Measurements from ENCODE around the gene SCN2A. TPM values are rescaled to one million over a fixed set of nuclear protein-coding genes. Genes with fewer than 3 reads are reported as not detected.

Gene SCN2A
- polyA plus RNA-seq, 1 donor (not counting 4 experiments of a cell fraction or from before 2014, with no cell fraction given), result 1.0 TPM

DNA sequence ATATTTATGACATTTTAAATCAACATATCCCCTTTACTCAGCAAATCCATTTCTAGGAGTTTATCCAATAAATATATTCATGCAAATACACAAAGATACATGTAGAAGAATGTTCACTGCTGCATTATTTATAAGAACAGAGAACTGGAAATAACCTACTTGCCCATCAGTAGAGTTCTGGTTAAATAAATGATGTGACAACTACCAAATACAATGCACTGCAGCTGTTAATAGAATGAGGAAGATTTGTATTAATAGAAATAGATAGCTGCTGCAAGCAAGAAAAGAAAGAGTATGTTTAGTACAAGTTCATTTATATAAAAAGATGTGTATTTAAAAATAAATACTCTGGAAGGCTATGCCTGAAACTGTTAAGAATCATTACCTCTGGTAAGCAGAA lies 181.0 kb downstream of the SCN2A start:
- no peaks in the 10 kb centered on the region for H3K4me1 ChIP-seq (ENCODE audit: control insufficient read depth, extremely low read depth, insufficient read depth, low read length)
- H3K27me3 ChIP-seq (ENCODE audit: control insufficient read depth, extremely low read depth, insufficient read depth, low read length), result no peaks in the 10 kb centered on the region
- no peak overlapping the region for H3K27ac ChIP-seq (ENCODE audit: control insufficient read depth, insufficient read depth, low read length)
- no peaks in the 10 kb centered on the region for H3K36me3 ChIP-seq (ENCODE audit: control insufficient read depth in 2 of 2, extremely low read depth in 1 of 2, insufficient read depth in 2 of 2, low read length in 2 of 2)
- H3K79me2 ChIP-seq (ENCODE audit: control insufficient read depth, insufficient read depth, low read length), result no peaks in the 10 kb centered on the region
- no peaks in the 10 kb centered on the region for H3K9me3 ChIP-seq (ENCODE audit: control insufficient read depth, low read depth, low read length)
- no peaks in the 10 kb centered on the region for H4K20me1 ChIP-seq (ENCODE audit: control insufficient read depth, extremely low read depth, insufficient read depth, low read length)
- dilution Hi-C loops (cut with MboI; ENCODE audit: extremely low pct_ligation_motif_present, low sequenced_read_pairs), result loop anchor here (25.0 kb wide), 1 partner anchor 267 kb away; no protein-coding TSS in a partner anchor
- no peak for DNase-seq (ENCODE audit: low read depth, low spot score)
- no peaks in the 10 kb centered on the region for H3K9me1 ChIP-seq (ENCODE audit: control insufficient read depth, extremely low read depth, insufficient read depth, low read length)
- FAIRE-seq, result no peak
- H3K9ac ChIP-seq (ENCODE audit: control insufficient read depth, extremely low read depth, insufficient read depth, low read length), result no peak overlapping the region
- no peak overlapping the region for H2AFZ ChIP-seq (ENCODE audit: control insufficient read depth, low read length)
- no peak overlapping the region for H3K4me3 ChIP-seq (ENCODE audit: control insufficient read depth in 2 of 3, extremely low read depth in 1 of 3, insufficient read depth in 2 of 3, low read depth in 1 of 3, low read length in 3 of 3)
- H3K4me2 ChIP-seq (ENCODE audit: control insufficient read depth, extremely low read depth, insufficient read depth, low read depth, low read length), result no peak overlapping the region
- no peak for TF ChIP-seq EZH2 (IDR thresholded peaks at IDR 0.05; ENCODE audit: low read length)
- TF ChIP-seq, protein P1, sequence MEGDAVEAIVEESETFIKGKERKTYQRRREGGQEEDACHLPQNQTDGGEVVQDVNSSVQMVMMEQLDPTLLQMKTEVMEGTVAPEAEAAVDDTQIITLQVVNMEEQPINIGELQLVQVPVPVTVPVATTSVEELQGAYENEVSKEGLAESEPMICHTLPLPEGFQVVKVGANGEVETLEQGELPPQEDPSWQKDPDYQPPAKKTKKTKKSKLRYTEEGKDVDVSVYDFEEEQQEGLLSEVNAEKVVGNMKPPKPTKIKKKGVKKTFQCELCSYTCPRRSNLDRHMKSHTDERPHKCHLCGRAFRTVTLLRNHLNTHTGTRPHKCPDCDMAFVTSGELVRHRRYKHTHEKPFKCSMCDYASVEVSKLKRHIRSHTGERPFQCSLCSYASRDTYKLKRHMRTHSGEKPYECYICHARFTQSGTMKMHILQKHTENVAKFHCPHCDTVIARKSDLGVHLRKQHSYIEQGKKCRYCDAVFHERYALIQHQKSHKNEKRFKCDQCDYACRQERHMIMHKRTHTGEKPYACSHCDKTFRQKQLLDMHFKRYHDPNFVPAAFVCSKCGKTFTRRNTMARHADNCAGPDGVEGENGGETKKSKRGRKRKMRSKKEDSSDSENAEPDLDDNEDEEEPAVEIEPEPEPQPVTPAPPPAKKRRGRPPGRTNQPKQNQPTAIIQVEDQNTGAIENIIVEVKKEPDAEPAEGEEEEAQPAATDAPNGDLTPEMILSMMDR (optimal IDR thresholded peaks at IDR 0.05 in 1 of 3, IDR thresholded peaks at IDR 0.05 in 1 of 3, conservative IDR thresholded peaks at IDR 0.05 in 1 of 3; ENCODE audit: extremely low read depth in 1 of 3, insufficient read depth in 2 of 3, low read length in 3 of 3), result no peak

DNA sequence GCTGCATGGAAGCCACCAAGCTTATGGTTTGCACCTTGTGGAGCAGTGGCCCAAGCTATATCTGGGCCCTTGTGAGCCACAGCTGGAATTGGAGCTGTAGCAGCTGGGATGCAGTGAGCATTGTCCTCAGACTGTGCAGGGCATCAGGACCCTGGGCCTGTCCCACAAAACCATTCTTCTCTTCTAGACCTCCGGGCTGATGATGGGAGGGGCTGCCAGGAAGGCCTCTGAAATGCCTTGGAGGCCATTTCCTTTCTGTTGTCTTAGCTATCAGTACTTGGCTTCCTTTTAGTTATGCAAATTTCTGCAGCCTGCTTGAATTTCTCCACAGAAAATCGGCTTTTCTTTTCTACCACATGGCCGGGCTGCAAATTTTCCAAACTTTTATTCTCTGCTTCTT lies 183.9 kb downstream of the SCN2A start:
- Histone ChIP-seq H3K9ac (ENCODE audit: control insufficient read depth, extremely low read depth, insufficient read depth, low read length) (no peak overlapping the region), H4K20me1 (ENCODE audit: control insufficient read depth, extremely low read depth, insufficient read depth, low read length) (no peaks in the 10 kb centered on the region), H3K79me2 (ENCODE audit: control insufficient read depth, insufficient read depth, low read length) (no peaks in the 10 kb centered on the region), H2AFZ (ENCODE audit: control insufficient read depth, low read length) (no peak overlapping the region), H3K9me1 (ENCODE audit: control insufficient read depth, extremely low read depth, insufficient read depth, low read length) (no peaks in the 10 kb centered on the region), H3K27me3 (ENCODE audit: control insufficient read depth, extremely low read depth, insufficient read depth, low read length) (no peaks in the 10 kb centered on the region), H3K27ac (ENCODE audit: control insufficient read depth, insufficient read depth, low read length) (no peak overlapping the region), H3K9me3 (ENCODE audit: control insufficient read depth, low read depth, low read length) (no peaks in the 10 kb centered on the region), H3K4me3 (ENCODE audit: control insufficient read depth in 2 of 3, extremely low read depth in 1 of 3, insufficient read depth in 2 of 3, low read depth in 1 of 3, low read length in 3 of 3) (no peak overlapping the region), H3K36me3 (ENCODE audit: control insufficient read depth in 2 of 2, extremely low read depth in 1 of 2, insufficient read depth in 2 of 2, low read length in 2 of 2) (no peaks in the 10 kb centered on the region), H3K4me2 (ENCODE audit: control insufficient read depth, extremely low read depth, insufficient read depth, low read depth, low read length) (no peak overlapping the region), H3K4me1 (ENCODE audit: control insufficient read depth, extremely low read depth, insufficient read depth, low read length) (no peaks in the 10 kb centered on the region)
- DNase-seq (ENCODE audit: low read depth, low spot score) (no peak), FAIRE-seq (no peak)
- TF ChIP-seq, protein P1 (optimal IDR thresholded peaks at IDR 0.05 in 1 of 3, IDR thresholded peaks at IDR 0.05 in 1 of 3, conservative IDR thresholded peaks at IDR 0.05 in 1 of 3; ENCODE audit: extremely low read depth in 1 of 3, insufficient read depth in 2 of 3, low read length in 3 of 3), result no peak
- dilution Hi-C loops (cut with MboI; ENCODE audit: extremely low pct_ligation_motif_present, low sequenced_read_pairs), result loop anchor here (25.0 kb wide), 1 partner anchor 264 kb away; no protein-coding TSS in a partner anchor

Measured in keratinocyte (primary cell).